ENCODE results near the gene EMP2.
"Not testable (repeated sequence)": the region's sequence is repeated elsewhere in the genome, so short reads cannot be mapped to it uniquely, and the experiment has no call there.

The EMP2 gene

DNA sequence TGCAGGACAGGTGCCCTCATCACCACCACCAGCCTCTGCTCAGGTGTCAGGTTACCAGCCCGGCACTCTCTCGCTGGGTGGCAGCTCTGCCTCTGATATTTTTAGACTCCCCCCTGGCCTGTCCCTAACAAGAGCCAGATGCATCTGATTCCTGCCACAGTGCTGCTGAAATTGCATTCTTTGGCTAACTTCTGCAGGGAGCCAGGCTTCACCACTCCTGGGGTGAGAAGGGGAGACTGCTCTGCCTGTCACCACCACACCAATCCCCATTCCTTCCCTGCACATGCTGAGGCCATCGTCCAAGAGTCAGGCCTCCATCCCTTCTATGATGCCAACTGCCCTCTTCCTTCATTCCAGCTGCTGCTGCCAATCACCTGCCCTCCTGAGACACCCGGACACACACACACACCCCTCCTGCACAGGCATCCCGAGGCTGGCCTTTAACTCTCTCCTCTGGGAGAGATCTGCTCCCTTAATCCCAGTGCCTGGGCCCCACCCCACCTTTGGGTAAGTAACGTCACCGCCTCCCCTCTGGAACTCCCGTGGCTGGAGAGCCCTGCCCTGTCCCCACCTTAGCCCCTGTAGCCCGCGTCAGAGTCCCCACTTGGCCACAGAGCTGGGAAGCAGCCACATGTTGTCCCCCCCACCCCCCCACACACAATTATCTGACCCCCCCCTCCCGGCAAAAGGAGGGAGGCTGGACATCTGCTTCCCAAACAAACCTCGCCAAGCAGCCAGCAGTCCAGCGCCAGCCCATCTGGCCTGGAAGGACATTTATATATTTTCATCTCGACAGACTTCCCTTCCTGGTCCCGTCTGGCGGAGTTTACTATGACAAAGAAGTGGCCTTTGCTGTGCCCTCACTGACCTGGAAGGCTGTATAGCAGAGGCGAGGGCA is 2.8 kb downstream of the EMP2 start:
- no peak for DNase-seq

DNA sequence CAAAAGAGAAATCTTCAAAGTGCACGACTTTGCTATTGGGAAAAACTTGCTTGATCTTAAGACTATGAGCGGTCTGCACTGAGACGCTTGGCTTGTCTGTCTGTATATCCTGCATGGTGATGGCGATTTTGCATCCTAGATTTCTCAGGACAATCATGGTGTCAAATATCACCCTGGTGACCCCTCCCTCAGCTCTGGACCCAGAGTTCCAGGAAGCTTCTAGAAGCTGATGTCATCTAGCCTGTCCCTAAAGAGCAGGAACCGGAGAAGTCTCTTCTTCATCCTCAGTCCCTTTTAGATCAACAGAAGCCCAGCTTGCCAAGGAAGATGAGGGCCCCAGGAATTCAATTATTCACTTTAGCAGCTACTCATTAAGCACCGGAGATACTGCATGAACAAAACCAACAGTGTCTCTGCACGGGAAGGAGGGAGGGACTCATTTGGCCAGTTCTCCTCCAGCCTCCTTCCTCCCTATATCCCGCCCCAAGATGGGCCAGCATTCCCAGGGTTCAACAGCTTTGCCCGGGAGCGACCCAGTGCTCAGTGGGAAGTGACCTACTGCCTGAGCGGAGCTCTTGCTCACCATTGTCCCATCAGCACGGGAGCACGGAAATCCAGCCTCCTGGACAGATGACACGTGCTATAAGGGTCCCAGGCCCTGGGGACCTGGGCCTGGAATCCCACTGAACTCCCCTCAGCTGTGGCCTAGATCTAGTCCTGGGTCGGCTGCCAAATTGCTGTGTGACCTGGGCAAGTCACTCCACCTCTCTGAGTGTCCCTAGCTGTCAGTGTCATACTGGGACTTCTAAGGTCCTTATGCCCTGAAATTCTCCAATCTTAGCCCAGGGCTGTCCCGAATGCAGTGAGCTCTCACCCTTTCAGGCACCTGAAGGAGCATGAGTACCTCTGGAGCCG is 3.8 kb downstream of the EMP2 start:
- DNase-seq = no peak

DNA sequence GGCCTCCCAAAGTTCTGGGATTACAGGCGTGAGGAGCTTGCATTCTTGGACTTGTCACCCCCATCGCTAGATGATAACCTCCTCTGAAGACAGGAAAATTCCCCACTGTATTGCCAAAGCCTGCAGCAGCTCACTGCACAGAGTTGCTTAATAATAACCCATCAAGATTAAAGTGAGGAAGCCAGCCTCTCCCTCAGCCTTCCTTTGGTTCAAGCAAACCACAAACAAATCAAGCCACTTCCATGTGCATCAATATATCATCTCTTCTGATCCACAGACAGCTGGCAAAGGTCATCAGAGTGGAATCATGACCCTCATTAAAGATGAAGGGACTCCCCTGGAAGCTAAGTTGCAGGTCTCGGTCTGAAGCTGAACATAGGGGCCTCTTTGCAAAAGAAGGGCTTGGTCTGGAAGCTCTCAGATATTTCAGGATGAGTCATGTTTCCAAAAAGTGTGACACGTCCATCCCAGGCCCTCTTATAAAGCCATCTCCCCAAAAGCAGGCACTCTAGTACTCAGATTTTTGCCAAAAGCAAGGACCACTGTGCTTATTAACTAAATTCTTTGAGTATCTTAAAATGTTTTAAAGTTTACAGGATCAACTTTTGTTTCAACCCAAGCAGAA is 4.8 kb downstream of the EMP2 start:
- no peak for DNase-seq

DNA sequence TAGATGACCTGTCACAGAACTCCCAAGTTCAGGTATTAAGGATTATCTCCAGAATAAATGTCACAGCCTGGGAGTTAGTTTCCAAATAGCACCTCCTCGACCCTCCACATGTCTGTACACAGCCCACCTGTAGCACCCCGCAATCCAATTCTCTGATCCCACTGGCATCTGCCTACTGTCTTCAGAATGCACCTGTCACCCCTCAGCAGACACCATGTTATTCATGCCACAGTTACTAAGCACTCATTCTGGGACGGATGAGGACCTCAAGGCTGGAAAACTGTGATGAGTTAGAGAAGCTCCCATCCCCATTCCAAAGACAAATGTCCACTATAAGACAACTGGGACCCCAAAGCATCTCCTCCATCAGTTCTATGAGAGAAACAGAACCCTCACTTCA is 7.8 kb downstream of the EMP2 start:
- no peak for DNase-seq

DNA sequence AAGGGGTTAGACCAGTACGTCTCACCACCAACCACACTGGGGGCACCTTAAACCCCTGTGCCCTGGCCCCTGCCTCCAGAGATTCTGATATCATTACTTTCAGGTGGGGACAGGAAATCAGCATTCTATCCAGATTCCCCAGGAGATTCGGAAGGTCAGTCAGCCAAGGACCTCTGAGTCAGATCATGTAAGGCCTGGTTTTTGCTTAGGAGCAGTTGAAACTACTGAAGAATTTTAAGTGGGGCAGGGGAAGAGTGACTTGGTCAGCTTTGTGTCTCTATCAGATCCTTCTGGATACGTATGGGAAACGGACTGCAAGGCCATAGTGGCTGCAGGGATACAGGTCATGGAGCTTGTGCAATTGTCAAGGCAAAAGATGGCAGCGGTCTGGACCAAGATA is 9.0 kb downstream of the EMP2 start:
- DNase-seq = no peak

DNA sequence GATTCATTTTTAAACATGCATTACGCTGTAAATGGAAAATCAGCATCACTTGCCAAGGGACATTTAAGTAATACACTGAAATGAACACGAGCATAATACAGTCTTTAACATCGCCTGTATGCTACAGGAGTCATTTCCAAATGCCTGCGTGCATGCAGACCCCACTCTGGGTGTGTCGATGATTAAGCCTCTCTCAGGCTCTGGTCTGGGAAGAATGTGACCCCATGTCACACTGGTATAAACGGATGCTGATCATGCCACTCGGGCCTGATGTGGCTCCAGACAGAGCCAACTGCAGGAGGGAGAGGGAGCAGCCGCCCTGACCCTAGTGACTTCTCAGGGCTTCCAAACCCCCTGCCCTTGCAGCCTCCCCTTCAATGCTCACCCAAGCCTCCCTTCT is 10.8 kb downstream of the EMP2 start:
- no peak for DNase-seq

DNA sequence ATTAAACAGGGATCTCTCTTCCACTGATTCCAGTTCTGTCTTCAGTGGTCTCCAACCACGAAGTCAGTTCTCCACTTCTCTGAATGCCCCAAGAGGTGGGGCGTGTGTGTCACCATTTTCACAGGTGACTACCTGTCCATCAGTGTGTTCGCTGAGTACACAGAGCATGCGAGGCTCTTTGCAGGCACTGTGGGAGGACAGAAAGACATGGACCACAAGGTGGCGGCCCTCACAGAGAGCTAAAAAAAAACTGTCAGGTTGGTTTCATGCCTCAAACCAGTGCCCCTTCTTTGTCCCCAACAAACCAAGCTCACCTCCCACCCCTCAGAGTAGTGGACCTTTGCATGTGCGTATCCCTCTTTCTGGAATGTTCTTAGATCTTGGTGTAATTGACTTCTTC is 13.8 kb downstream of the EMP2 start:
- no peak for DNase-seq

DNA sequence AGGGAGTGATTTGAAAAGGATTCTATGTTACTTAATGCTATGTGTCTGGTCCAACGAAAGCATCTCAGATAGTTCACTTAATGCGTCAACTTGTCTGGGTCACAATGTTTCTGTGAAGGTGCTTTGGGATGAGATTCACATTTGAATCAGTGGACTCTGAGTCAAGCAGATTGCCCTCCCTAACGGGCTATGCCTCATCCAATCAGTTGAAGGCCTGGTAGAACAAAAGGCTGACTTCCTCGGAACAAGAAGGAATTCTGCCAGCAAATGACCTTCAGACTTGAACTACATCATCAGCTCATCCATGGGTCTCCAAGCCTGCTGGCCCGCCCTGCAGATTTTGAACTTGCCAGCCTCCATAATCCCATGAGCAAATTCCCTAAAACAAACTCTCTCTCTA is 15.2 kb downstream of the EMP2 start:
- DNase-seq = no peak

DNA sequence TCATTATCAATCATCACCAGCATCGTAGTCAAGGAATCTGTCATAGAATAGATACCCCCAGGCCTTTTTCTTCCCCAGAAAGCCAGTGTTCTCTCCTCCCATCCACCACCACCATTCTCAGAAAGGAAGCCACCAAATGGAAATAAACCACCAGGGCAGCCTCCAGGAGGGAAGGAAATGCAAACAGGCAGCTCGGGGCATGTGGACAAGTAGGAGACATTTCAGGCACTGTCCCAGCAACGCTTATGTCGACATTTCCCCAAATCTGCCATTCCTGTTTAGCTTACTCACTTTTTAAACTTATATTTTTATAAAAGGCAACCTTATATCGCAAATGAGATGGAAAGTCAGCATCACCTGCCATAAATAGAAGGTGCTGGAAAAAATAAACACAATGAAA is 15.8 kb downstream of the EMP2 start:
- DNase-seq = no peak

DNA sequence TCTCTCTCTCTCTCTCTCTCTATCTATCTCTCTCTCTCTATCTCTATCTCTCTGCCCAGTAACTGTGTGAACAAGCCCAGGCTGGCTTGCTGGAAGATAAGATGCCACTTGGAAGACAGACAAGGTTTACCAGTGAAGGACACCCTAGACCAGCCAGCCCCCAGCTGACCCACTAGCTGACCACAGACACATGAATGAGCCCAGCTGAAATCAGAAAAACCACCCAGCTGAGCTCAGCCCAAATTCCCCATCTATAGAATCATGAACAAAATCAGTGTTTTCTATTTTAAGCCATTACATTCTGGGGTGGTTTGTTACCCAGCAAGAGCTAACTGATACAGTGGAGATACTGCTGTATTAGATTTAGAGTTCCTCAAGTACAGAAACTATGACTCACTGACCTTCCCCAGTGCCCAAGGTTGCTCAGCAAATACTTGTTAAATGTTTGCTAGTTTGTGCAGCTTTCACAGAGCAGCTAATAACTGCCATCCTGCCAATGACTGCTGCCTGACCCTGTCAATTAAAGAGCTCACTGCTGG is 18.0 kb downstream of the EMP2 start:
- DNase-seq = no peak

DNA sequence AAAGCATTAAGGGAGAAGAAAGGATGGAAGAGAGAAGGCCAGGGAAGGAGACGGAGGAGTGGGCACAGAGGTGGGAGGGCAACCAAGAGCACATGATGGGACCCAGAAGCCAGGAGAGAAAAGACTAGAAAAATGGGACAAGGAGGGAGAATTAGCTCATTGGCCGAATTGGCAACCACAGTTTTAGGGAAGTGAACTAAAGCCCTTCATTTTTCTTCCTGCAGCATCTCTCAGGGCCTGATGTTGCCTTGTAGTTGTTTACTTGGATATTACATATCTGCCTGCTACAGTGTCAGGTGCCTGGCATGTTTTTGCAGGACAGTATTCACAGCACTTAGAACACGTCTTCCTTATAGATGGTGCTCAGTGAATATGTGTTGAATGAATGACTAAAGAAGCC is 19.0 kb downstream of the EMP2 start:
- no peak for DNase-seq

DNA sequence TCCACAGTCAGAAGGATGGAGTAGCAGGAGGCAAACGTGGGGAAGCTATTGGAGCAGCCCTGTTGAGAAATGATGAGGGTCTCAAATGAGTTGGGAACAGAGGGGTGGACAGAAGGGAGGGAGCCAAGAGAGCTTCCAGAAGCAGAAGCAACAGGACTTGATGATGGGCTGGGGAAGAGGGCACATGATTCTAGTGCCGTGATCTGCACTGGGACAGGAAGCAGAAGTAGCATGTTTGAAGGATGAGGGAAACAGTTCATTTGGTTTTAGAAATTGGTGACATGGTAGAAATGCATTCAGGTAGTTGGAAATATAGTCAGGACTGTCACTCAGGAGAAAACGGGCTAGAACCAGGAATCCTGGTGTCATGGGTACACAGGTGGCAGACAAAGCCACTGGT is 19.4 kb downstream of the EMP2 start:
- DNase-seq = no peak

DNA sequence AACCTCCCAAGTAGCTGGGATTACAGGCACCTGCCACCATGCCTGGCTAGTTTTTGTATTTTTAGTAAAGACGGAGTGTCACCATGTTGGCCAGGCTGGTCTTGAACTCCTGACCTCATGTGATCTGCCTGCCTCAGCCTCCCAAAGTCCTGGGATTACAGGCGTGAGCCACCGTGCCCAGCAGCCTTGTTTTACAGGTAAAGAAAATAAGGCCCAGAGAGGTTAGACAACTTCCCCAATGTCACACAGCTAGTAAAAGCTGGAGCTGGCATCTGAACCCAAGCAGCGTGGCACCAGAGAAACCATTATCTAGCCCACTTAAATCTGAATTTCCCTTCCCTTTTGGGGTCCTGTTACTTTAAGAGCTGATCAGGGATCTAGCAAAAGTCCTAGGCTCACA is 20.6 kb downstream of the EMP2 start:
- not testable (repeated sequence) for DNase-seq

DNA sequence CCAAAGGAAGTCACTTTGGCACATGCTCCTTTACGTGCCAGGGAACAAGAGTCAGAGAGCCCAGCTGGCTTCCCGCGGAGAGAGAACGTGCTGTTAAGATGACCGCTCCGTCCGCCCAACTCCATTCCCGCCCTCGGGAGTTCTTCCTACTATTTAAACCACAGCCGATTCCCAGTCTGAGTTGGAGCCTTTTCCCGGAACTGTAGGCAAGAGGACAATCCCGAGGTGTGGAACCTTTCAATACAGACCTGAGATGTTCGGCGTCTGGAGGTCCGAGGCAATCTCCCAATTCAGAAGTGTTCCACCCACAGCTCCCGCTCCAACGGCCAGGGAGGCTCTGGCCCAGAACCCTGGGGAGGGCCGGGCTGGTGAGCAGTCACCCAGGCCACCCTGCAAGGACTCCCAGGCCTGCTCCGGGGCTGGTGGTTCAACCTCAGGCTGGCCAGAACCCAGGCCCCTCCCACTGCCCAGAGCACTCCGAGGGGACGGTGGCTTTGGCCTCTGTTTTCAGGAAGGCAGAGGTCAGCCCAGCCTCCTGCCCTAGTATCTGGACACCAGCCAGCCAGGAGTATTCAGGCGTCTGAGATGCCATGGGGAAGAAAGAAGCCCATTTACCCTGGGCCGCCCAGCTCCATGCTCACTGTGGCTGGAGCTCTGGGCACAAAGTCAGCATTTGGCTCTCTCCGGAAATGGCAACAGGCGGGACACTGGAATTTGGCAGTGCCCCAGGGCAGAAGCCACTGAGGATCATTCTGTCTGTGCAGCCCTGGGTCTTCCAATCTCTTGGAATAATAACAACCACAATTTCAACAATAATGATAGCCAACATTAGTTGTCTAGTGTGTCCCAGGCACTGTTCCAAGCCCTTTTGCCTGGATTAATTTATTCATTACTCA is 21.4 kb downstream of the EMP2 start:
- no peak for DNase-seq

DNA sequence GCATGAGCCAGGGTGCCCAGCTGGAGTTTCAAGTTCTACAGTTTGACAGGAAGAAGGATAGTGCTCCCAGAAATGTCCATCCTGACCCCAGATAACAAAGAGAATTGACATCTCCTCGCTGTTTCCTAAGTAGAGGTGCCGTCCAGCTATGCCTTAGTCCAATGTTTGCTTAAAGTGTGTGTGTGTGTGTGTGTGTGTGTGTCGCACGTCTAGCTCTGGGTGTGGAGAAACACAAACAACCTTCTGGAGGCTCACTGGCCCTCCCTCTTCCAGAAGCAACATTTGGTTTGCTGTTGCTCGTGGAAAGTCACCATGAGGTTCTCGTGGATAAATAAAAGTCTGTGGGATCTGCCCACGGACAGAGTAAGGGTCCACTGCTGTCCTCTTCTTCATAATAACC is 22.1 kb downstream of the EMP2 start:
- DNase-seq = no peak

DNA sequence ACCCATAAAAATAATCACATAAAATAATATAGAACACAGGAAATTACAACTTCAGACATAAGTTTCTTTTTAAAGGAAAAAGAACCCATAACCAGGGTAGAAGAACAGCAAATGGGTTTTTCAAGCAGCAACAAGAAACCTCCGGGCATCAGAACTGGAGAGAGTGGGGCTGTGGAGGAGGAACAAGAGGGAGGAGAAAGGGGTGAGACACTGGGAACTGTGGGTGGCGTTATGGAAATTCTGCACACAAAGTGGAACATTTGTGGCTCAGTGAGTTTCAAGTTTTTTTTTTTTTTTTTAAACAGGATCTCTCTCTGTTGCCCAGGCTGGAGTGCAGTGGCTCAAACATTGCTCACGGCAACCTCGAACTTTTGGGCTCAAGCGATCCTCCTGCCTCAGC is 22.6 kb downstream of the EMP2 start:
- no peak for DNase-seq

DNA sequence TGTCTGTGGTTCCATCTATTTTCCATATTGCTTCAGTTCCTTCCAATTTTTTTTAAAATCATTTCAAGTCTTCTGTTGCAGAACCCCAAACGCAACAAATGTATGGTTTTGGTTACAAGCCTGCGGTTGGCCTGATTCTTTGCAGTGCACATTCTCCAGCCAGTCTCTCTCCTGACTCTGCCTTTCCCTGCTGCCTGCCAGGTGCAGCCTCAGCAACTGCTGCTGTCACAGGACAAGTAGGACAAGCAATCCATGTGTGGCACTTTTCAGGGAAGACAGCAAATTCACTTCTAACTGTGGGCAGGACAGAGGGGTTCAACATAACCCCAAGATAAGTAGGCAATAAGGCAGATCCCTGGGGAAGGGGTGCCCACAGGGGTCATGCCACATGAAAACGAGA is 24.2 kb downstream of the EMP2 start:
- DNase-seq = no peak

DNA sequence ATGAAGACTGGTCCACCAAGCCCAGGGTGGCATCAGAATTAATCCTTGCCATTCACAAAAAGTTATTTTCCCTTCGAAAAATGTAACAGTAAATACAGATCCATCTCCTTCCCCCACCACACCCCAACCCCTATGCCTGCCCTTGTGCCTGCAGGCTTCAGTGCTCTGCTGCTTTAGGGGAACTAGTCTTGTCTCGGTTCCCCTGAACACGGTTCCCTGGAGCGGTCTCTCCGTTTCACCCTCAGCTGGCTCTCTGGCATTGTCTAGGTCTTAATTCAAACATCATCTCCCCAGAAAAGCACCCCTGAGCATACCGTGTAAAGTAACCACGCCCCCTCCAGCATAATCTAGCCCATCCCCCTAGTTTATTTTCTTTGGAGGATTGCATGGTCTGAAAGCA is 25.8 kb downstream of the EMP2 start:
- DNase-seq = no peak

DNA sequence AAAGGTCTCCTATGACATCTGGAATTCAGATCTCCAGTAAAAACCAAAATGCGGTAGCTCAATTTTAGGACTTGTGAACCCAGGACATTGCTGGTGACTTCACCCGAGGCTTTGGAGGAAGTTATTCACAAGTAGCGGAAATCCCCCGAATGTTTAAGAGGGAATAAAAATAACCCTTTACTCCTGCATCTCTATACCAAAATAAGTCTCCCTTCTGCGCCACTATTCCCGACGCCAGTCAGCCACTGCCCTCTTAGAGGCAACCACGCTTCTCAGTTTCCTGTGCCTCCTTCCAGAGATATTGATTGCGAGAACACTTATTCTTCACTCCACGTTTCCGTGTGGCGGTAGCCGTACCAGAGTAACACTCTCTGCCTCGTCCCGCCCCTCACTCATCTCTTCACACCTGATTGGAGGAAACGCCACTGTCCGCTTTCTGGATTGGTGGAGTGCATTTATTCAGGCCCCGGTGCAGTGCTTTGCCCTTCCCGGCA is 27.4 kb downstream of the EMP2 start:
- DNase-seq = peak; percentile 63

DNA sequence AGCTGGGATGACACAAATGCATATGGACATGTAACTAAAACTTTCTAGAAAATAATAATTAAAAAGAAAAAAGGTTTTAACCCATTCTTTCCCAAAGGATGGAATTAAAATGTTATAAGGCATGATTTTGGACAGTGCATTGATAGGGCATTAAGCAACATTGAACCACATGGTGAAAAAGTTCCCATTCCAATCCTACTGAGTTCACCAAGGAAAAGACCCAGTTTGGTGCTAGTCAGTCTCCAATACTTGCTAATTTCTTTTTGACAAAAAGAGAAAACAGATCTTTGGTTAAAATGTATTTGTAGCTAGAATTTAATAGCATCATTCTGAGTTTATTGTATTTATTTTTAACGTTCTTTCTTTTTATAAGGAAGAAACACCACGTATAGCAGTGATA is 28.1 kb downstream of the EMP2 start:
- DNase-seq = no peak

DNA sequence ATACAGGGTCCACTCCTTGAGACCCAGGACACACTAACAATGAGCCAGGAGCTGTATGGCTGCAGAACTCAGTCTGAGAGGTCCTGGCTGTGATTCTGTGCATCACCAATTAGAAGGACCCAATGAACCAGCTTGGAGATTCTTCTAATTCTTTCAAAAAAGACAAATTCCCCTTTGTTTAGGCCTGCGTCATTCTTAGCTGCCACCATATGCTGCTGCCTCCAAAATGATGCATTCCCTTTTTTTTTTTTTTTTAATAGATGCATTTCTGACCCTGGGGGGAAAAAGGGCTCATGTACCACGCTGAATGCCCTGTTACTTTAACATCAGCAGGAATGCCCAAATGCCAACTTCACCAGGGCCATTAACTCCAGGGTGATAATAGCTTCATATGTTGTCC is 28.5 kb downstream of the EMP2 start:
- DNase-seq = no peak

DNA sequence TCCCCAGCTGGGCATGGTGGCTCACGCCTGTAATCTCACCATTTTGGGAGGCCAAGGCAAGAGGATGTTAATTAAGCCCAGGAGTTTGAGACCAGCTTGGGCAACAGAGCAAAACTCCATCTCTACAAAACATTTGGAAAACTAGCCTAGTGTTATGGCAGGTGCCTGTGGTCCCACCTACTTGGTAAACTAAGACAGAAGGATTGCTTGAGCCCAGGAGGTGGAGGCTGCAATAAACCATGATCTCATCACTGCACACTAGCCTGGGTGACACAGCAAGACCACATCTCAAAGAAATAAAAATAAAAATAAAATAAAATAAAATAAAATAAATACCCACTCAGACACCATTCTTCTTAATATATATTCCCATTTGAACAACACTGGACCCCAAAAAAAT is 32.0 kb downstream of the EMP2 start:
- no peak for DNase-seq

Data from CD4-positive, alpha-beta T cell treated with Interleukin-12 subunit alpha and Interleukin-12 subunit beta, for 1 hour (primary cell).